Vagina (tissue), 2 donors: Measurements from ENCODE around the gene RUNX2. TPM values are rescaled to one million over a fixed set of nuclear protein-coding genes. Genes with fewer than 3 reads are reported as not detected.

Experiments used
- DNase-seq, 2 donors: peaks; one replicate each; pipeline ENCODE4 v3.0.0-alpha.2; 2017; ENCODE audit errors: extremely low spot score in 2 of 2
- H3K27ac ChIP-seq: fragments of 200-600 bp; sonication (generic); one replicate; pipeline ENCODE4 v1.5.1; 2019
- H3K27me3 ChIP-seq: fragments of 200-600 bp; sonication (generic); one replicate; pipeline ENCODE4 v1.5.1; 2019
- H3K36me3 ChIP-seq, 2 donors: fragments of 200-600 bp; sonication (generic); one replicate each; pipeline ENCODE4 v1.5.1; 2017 to 2019
- H3K4me1 ChIP-seq: fragments of 200-600 bp; sonication (generic); one replicate; pipeline ENCODE4 v1.5.1; 2019
- H3K4me3 ChIP-seq, 2 donors: fragments of 200-600 bp; sonication (generic); 1 replicate in 1 of 2; 2 replicates in 1 of 2; pipeline ENCODE4 v1.5.1; 2016 to 2019
- H3K9me3 ChIP-seq: fragments of 200-600 bp; sonication (generic); one replicate; pipeline ENCODE4 v1.5.1; 2019
- CTCF ChIP-seq, 3 experiments: fragments of 450-650 bp in 2 of 3; fragments of 200-600 bp in 1 of 3; sonication (generic) in 1 of 3; IDR thresholded peaks; one replicate each; pipeline ENCODE4 v1.5.1; 2017 to 2019; ENCODE audit warnings: antibody characterized with exemption in 3 of 3, mild to moderate bottlenecking in 2 of 3, moderate library complexity in 2 of 3
- POLR2A ChIP-seq, 2 donors: fragments of 450-650 bp; IDR thresholded peaks; one replicate each; pipeline ENCODE4 v1.6.1; 2017; ENCODE audit warnings: antibody characterized with exemption in 2 of 2, mild to moderate bottlenecking in 2 of 2, moderate library complexity in 2 of 2
- POLR2AphosphoS5 ChIP-seq, 2 donors: sonication (generic); formaldehyde crosslinking; IDR thresholded peaks; one replicate each; pipeline ENCODE4 v1.9.0; 2017; ENCODE audit warnings: antibody characterized with exemption in 2 of 2, mild to moderate bottlenecking in 2 of 2, low read depth in 1 of 2; ENCODE audit not compliant: insufficient read depth in 1 of 2
- intact Hi-C: fragments of 100-400 bp; cut with DNase I; formaldehyde crosslinking; loops from one replicate; pipeline ENCODE4 v1.15.1; 2023
- total RNA-seq: library from RNA; depleted of rRNA; stranded (reverse); fragments of >200 nt; gene quantifications from one replicate; pipeline ENCODE4 v1.2.3, GENCODE V29; 2016

RUNX2 gene
- total RNA-seq, 1 donor from 2014 or later = 13.0 TPM

GRCh38 chr6:45653117-45653883 lies 325.2 kb downstream of the RUNX2 start:
- intact Hi-C loops = no loop called here
- H3K9me3 ChIP-seq = no peaks in the 10 kb centered on the region
- H3K27ac ChIP-seq = no peak overlapping the region
- H3K4me1 ChIP-seq = peaks cover 11% of the 10 kb centered on the region
- H3K4me3 ChIP-seq = no peak overlapping the region
- no peak for DNase-seq
- no peaks in the 10 kb centered on the region for H3K27me3 ChIP-seq
- no peaks in the 10 kb centered on the region for H3K36me3 ChIP-seq
- TF ChIP-seq POLR2A (IDR thresholded peaks at IDR 0.05) = no peak
- TF ChIP-seq POLR2AphosphoS5 (IDR thresholded peaks at IDR 0.05; ENCODE audit: insufficient read depth in 1 of 2, low read depth in 1 of 2) = no peak
- TF ChIP-seq CTCF (IDR thresholded peaks at IDR 0.05) = no peak

GRCh38 chr6:45654673-45655072 lies 326.5 kb downstream of the RUNX2 start:
- intact Hi-C loops = no loop called here
- DNase-seq = no peak
- peaks cover 11% of the 10 kb centered on the region for H3K4me1 ChIP-seq
- H3K4me3 ChIP-seq = no peak overlapping the region
- TF ChIP-seq CTCF (IDR thresholded peaks at IDR 0.05) = no peak
- TF ChIP-seq POLR2A (IDR thresholded peaks at IDR 0.05) = no peak
- no peak for TF ChIP-seq POLR2AphosphoS5 (IDR thresholded peaks at IDR 0.05; ENCODE audit: insufficient read depth in 1 of 2, low read depth in 1 of 2)
- H3K36me3 ChIP-seq = no peaks in the 10 kb centered on the region
- no peaks in the 10 kb centered on the region for H3K9me3 ChIP-seq
- no peaks in the 10 kb centered on the region for H3K27me3 ChIP-seq
- no peak overlapping the region for H3K27ac ChIP-seq

GRCh38 chr6:45655745-45656476 lies 327.8 kb downstream of the RUNX2 start:
- H3K4me3 ChIP-seq = no peak overlapping the region
- no peaks in the 10 kb centered on the region for H3K27me3 ChIP-seq
- intact Hi-C loops = no loop called here
- no peaks in the 10 kb centered on the region for H3K9me3 ChIP-seq
- no peaks in the 10 kb centered on the region for H3K36me3 ChIP-seq
- peak in 1 of 2 donors; percentile 84 for TF ChIP-seq POLR2AphosphoS5 (IDR thresholded peaks at IDR 0.05; ENCODE audit: insufficient read depth in 1 of 2, low read depth in 1 of 2)
- TF ChIP-seq CTCF (IDR thresholded peaks at IDR 0.05) = no peak
- no peak for TF ChIP-seq POLR2A (IDR thresholded peaks at IDR 0.05)
- no peak overlapping the region for H3K27ac ChIP-seq
- no peak for DNase-seq
- peaks cover 11% of the 10 kb centered on the region for H3K4me1 ChIP-seq

- no peak for DNase-seq
- no peaks in the 10 kb centered on the region for H3K27me3 ChIP-seq
- intact Hi-C loops = no loop called here
- no peaks in the 10 kb centered on the region for H3K36me3 ChIP-seq
- TF ChIP-seq POLR2A (IDR thresholded peaks at IDR 0.05) = no peak
- no peak for TF ChIP-seq POLR2AphosphoS5 (IDR thresholded peaks at IDR 0.05; ENCODE audit: insufficient read depth in 1 of 2, low read depth in 1 of 2)
- TF ChIP-seq CTCF (IDR thresholded peaks at IDR 0.05) = no peak
- H3K4me3 ChIP-seq = no peak overlapping the region
- no peak overlapping the region for H3K27ac ChIP-seq
- H3K4me1 ChIP-seq = peaks cover 11% of the 10 kb centered on the region
- no peaks in the 10 kb centered on the region for H3K9me3 ChIP-seq
These were observed 329.1 kb downstream of the RUNX2 start for GRCh38 chr6:45657226-45657625.

- Histone ChIP-seq H3K9me3 (no peaks in the 10 kb centered on the region), H3K4me1 (peaks cover 13% of the 10 kb centered on the region), H3K27ac (no peak overlapping the region), H3K27me3 (no peaks in the 10 kb centered on the region), H3K36me3 (no peaks in the 10 kb centered on the region), H3K4me3 (no peak overlapping the region)
- no peak for DNase-seq
- TF ChIP-seq POLR2AphosphoS5 (IDR thresholded peaks at IDR 0.05; ENCODE audit: insufficient read depth in 1 of 2, low read depth in 1 of 2) (no peak), POLR2A (IDR thresholded peaks at IDR 0.05) (no peak), CTCF (IDR thresholded peaks at IDR 0.05) (no peak)
- intact Hi-C loops = no loop called here
These were observed 330.3 kb downstream of the RUNX2 start for GRCh38 chr6:45658400-45658799.
